ENCODE results near the gene PPP1R17.

DNA sequence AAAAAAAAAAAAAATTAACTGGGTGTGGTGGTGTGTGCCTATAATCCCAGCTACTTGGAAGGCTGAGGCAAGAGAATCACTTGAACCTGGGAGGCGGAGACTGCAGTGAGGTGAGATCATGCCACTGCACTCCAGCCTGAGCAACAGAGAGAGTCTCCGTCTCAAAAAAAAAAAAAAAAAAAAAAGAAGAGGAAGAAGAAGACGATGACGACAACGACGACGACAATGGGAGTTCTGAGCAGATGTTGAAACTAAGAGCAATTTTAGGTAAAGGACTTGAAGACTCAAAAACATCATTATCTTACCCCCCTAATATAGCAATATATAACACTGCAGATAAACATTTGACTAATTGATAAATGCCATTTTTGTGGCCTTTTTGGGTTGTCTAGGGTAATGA, 39.5 kb upstream of the PPP1R17 start:
- TF ChIP-seq GABPA (IDR thresholded peaks at IDR 0.05 in 1 of 2, conservative IDR thresholded peaks at IDR 0.05 in 1 of 2) (no peak), JUND (IDR thresholded peaks at IDR 0.05) (no peak), YY1 (IDR thresholded peaks at IDR 0.05) (no peak), MAX (IDR thresholded peaks at IDR 0.05) (no peak), TAF1 (conservative IDR thresholded peaks at IDR 0.05) (no peak), REST (IDR thresholded peaks at IDR 0.05) (no peak), NR2F2 (IDR thresholded peaks at IDR 0.05) (no peak), FOXA1 (IDR thresholded peaks at IDR 0.05) (no peak), RAD21 (IDR thresholded peaks at IDR 0.05) (no peak), SP1 (IDR thresholded peaks at IDR 0.05) (no peak), RXRA (IDR thresholded peaks at IDR 0.05) (no peak), FOXA2 (IDR thresholded peaks at IDR 0.05) (no peak)
- TF ChIP-seq, protein P1, sequence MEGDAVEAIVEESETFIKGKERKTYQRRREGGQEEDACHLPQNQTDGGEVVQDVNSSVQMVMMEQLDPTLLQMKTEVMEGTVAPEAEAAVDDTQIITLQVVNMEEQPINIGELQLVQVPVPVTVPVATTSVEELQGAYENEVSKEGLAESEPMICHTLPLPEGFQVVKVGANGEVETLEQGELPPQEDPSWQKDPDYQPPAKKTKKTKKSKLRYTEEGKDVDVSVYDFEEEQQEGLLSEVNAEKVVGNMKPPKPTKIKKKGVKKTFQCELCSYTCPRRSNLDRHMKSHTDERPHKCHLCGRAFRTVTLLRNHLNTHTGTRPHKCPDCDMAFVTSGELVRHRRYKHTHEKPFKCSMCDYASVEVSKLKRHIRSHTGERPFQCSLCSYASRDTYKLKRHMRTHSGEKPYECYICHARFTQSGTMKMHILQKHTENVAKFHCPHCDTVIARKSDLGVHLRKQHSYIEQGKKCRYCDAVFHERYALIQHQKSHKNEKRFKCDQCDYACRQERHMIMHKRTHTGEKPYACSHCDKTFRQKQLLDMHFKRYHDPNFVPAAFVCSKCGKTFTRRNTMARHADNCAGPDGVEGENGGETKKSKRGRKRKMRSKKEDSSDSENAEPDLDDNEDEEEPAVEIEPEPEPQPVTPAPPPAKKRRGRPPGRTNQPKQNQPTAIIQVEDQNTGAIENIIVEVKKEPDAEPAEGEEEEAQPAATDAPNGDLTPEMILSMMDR (IDR thresholded peaks at IDR 0.05; ENCODE audit: low read depth, low read length, missing input control): no peak
- TF ChIP-seq, protein P2, sequence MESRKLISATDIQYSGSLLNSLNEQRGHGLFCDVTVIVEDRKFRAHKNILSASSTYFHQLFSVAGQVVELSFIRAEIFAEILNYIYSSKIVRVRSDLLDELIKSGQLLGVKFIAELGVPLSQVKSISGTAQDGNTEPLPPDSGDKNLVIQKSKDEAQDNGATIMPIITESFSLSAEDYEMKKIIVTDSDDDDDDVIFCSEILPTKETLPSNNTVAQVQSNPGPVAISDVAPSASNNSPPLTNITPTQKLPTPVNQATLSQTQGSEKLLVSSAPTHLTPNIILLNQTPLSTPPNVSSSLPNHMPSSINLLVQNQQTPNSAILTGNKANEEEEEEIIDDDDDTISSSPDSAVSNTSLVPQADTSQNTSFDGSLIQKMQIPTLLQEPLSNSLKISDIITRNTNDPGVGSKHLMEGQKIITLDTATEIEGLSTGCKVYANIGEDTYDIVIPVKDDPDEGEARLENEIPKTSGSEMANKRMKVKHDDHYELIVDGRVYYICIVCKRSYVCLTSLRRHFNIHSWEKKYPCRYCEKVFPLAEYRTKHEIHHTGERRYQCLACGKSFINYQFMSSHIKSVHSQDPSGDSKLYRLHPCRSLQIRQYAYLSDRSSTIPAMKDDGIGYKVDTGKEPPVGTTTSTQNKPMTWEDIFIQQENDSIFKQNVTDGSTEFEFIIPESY (IDR thresholded peaks at IDR 0.05): no peak

All from liver (tissue), 3 donors.